Astrocyte of the cerebellum (primary cell): ENCODE results near the gene SCYL3.
"Not testable (repeated sequence)": the region's sequence is repeated elsewhere in the genome, so short reads cannot be mapped to it uniquely, and the experiment has no call there.

Experiments used
- DNase-seq: peaks from one replicate; pipeline ENCODE4 v3.0.0-alpha.2; 2011; ENCODE audit warnings: low read depth
- H3K4me3 ChIP-seq: 2 replicates; pipeline ENCODE4 v1.5.1; 2011; ENCODE audit warnings: mild to moderate bottlenecking, low read depth, low read length, moderate library complexity
- CTCF ChIP-seq: IDR thresholded peaks from 2 replicates; pipeline ENCODE4 v1.5.1; 2012; ENCODE audit warnings: low read length, low read depth, moderate library complexity, mild to moderate bottlenecking; ENCODE audit errors: missing control alignments
- in situ Hi-C: cut with HindIII; loops from 2 replicates; pipeline ENCODE4 v1.10.0; 2017; ENCODE audit warnings: low sequenced_read_pairs

The SCYL3 gene

GRCh38 chr1:169928438-169929209 lies 34.9 kb upstream of the SCYL3 start:
- peak; percentile 49 for DNase-seq
- peak; percentile 33 for TF ChIP-seq CTCF
- in situ Hi-C loops, result loop anchor here (5.0 to 25.0 kb wide), 2 partner anchors 59 to 734 kb away; partner anchors contain the start of gene PRRX1
- no peak overlapping the region for H3K4me3 ChIP-seq

- no peak for TF ChIP-seq CTCF
- DNase-seq, result no peak
- no peak overlapping the region for H3K4me3 ChIP-seq
Observed at GRCh38 chr1:169925505-169926482, 32.1 kb upstream of the SCYL3 start.

DNA sequence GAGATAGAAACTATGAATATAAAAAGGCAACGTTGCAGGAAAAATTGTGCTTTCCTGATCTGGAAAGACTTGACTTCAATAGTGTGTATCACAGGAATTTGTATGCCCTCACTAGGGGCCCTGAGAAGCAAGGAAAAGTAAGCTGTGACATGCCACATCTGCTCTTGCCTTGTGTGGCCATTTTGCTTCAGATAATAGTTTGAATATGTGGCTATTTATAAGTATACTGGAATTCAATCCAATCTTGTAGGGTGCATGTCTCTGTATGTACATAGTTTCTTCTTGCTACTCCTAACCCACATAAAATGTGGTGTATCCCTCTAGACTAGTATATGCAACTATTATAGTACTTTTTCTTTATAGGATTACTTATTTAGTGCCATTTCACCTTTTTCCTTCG lies 31.1 kb upstream of the SCYL3 start:
- H3K4me3 ChIP-seq, result no peak overlapping the region
- in situ Hi-C loops, result loop anchor here (5.0 to 25.0 kb wide), 2 partner anchors 62 to 737 kb away; partner anchors contain the start of gene PRRX1
- TF ChIP-seq CTCF, result no peak
- no peak for DNase-seq

More at GRCh38 chr1:169925505-169926482, 32.1 kb upstream of the SCYL3 start:
- in situ Hi-C loops, result loop anchor here (5.0 to 25.0 kb wide), 2 partner anchors 62 to 737 kb away; partner anchors contain the start of gene PRRX1

- in situ Hi-C loops, result no loop called here
- no peak for DNase-seq
- H3K4me3 ChIP-seq, result no peak overlapping the region
- no peak for TF ChIP-seq CTCF
Observed at GRCh38 chr1:169924063-169924462, 30.4 kb upstream of the SCYL3 start.

DNA sequence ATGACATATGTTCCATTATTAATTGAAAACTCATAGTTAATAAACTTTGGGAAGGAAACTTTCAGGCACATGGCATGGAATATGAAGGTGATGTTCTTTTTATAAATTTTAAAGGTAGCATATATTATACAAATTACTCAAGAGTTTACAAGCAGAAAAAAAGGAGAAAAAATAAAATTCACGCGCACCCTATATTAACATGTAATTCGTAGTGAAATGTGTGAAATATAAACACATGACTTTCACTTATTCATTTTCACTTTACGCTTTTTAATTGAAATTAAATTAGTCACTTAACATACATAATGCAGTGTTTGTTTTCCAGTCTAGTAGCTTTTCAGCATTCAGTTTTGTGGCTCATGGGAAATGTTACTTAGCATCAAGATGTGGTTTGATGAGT lies 27.4 kb upstream of the SCYL3 start:
- H3K4me3 ChIP-seq, result no peak overlapping the region
- TF ChIP-seq CTCF, result no peak
- in situ Hi-C loops, result no loop called here
- no peak for DNase-seq

DNA sequence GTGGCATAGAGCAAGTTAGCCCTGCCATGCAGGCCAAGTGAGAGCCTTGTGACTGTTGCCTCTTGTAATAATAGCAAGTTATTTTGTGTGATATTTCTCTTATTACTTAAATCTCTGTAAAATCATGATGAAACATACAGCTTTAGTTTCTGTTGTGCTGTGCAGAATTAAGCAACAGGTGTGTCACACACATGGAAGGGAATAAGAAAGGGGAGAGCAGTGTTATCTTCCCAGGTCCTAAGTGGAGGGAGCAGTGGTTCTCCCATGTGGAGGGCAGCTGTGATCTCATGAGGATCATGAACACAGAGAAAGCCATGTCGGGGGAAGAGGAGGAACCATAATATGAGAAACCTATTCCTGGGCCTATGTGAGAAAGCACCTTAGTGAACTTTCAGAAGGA lies 25.2 kb upstream of the SCYL3 start:
- DNase-seq, result no peak
- TF ChIP-seq CTCF, result no peak
- H3K4me3 ChIP-seq, result no peak overlapping the region
- in situ Hi-C loops, result no loop called here

- H3K4me3 ChIP-seq, DNase-seq, in situ Hi-C loops: not testable (repeated sequence)
Observed at GRCh38 chr1:169918220-169918619, 24.5 kb upstream of the SCYL3 start.
